H9 (cell line): ENCODE measurements around the gene ZFP36L1. TPM values are rescaled to one million over a fixed set of nuclear protein-coding genes. Genes with fewer than 3 reads are reported as not detected.

Experiments
- DNase-seq: peaks from one replicate; pipeline ENCODE4 v3.0.0-alpha.2; 2017
- H2AFZ ChIP-seq: one replicate; pipeline ENCODE4 v1.6.1; 2013; ENCODE audit warnings: mild to moderate bottlenecking, low read length, control low read depth, moderate library complexity
- H2AK5ac ChIP-seq: 2 replicates; pipeline ENCODE4 v1.6.1; 2013; ENCODE audit warnings: low read length, control low read depth, mixed read lengths; ENCODE audit not compliant: insufficient read length
- H2BK120ac ChIP-seq: one replicate; pipeline ENCODE4 v1.6.1; 2013; ENCODE audit warnings: low read depth, mild to moderate bottlenecking, low read length, control low read depth, inconsistent platforms; ENCODE audit not compliant: poor library complexity, severe bottlenecking
- H2BK12ac ChIP-seq: 2 replicates; pipeline ENCODE4 v1.6.1; 2013; ENCODE audit warnings: low read length, control low read depth, mixed read lengths, low read depth; ENCODE audit not compliant: insufficient read length
- H2BK15ac ChIP-seq: 2 replicates; pipeline ENCODE4 v1.6.1; 2013; ENCODE audit warnings: low read depth, low read length, control low read depth
- H2BK20ac ChIP-seq: one replicate; pipeline ENCODE4 v1.6.1; 2013; ENCODE audit warnings: low read depth, mild to moderate bottlenecking, low read length, control low read depth, inconsistent platforms; ENCODE audit not compliant: poor library complexity, severe bottlenecking
- H2BK5ac ChIP-seq: 2 replicates; pipeline ENCODE4 v1.6.1; 2013; ENCODE audit warnings: low read length, control low read depth, mixed read lengths; ENCODE audit not compliant: insufficient read length
- H3K14ac ChIP-seq: 2 replicates; pipeline ENCODE4 v1.6.1; 2013; ENCODE audit warnings: low read length, control low read depth; ENCODE audit not compliant: insufficient read depth
- H3K18ac ChIP-seq: 2 replicates; pipeline ENCODE4 v1.6.1; 2013; ENCODE audit warnings: low read depth, mild to moderate bottlenecking, mixed read lengths, low read length, control low read depth; ENCODE audit not compliant: insufficient read length
- H3K23ac ChIP-seq: 2 replicates; pipeline ENCODE4 v1.6.1; 2013; ENCODE audit warnings: low read length, control low read depth, mixed read lengths, low read depth; ENCODE audit not compliant: insufficient read length
- H3K23me2 ChIP-seq: 2 replicates; pipeline ENCODE4 v1.6.1; 2013; ENCODE audit warnings: low read depth, mild to moderate bottlenecking, mixed read lengths, low read length, control low read depth; ENCODE audit not compliant: insufficient read length, poor library complexity, severe bottlenecking
- H3K27ac ChIP-seq: 2 replicates; pipeline ENCODE4 v1.5.1; 2013; ENCODE audit warnings: low read length, control low read depth, mixed read lengths, low read depth; ENCODE audit not compliant: insufficient read length
- H3K27me3 ChIP-seq: 2 replicates; pipeline ENCODE4 v1.6.1; 2013; ENCODE audit warnings: low read length, control low read depth, inconsistent platforms; ENCODE audit not compliant: insufficient read depth
- H3K4ac ChIP-seq: 2 replicates; pipeline ENCODE4 v1.6.1; 2013; ENCODE audit warnings: low read depth, mild to moderate bottlenecking, control low read depth, inconsistent platforms, low read length, moderate library complexity
- H3K4me1 ChIP-seq: 2 replicates; pipeline ENCODE4 v1.6.1; 2013; ENCODE audit warnings: low read length, control low read depth, inconsistent platforms; ENCODE audit not compliant: insufficient read depth
- H3K4me2 ChIP-seq: 2 replicates; pipeline ENCODE4 v1.6.1; 2013; ENCODE audit warnings: low read length, control low read depth, mixed read lengths; ENCODE audit not compliant: insufficient read length, insufficient read depth
- H3K56ac ChIP-seq: 2 replicates; pipeline ENCODE4 v1.6.1; 2013; ENCODE audit warnings: low read depth, mild to moderate bottlenecking, mixed read lengths, low read length, control low read depth; ENCODE audit not compliant: insufficient read length
- H3K79me1 ChIP-seq: 2 replicates; pipeline ENCODE4 v1.6.1; 2013; ENCODE audit warnings: low read depth, mild to moderate bottlenecking, moderate library complexity, low read length, control low read depth, inconsistent platforms; ENCODE audit not compliant: insufficient read depth, poor library complexity, severe bottlenecking
- H3K79me2 ChIP-seq: 2 replicates; pipeline ENCODE4 v1.6.1; 2013; ENCODE audit warnings: low read length, control low read depth, inconsistent platforms; ENCODE audit not compliant: insufficient read depth
- H3K9ac ChIP-seq: 2 replicates; pipeline ENCODE4 v1.6.1; 2013; ENCODE audit warnings: low read length, control low read depth, mixed read lengths; ENCODE audit not compliant: insufficient read length; ENCODE audit errors: extremely low read depth
- H3K9me3 ChIP-seq: one replicate; pipeline ENCODE4 v1.6.1; 2013; ENCODE audit warnings: low read depth, low read length, inconsistent platforms; ENCODE audit not compliant: control insufficient read depth
- H3T11ph ChIP-seq: one replicate; pipeline ENCODE4 v1.6.1; 2013; ENCODE audit warnings: mild to moderate bottlenecking, low read length, control low read depth, inconsistent platforms
- H4K20me1 ChIP-seq: one replicate; pipeline ENCODE4 v1.6.1; 2013; ENCODE audit not compliant: control insufficient read depth, insufficient read length, insufficient read depth
- H4K5ac ChIP-seq: 2 replicates; pipeline ENCODE4 v1.6.1; 2013; ENCODE audit warnings: low read depth, mild to moderate bottlenecking, mixed read lengths, low read length, control low read depth; ENCODE audit not compliant: insufficient read length
- H4K8ac ChIP-seq: replicated peaks from 2 replicates; pipeline ENCODE4 v1.6.1; 2013; ENCODE audit warnings: low read length, control low read depth, mixed read lengths, low read depth; ENCODE audit not compliant: insufficient read length
- H4K91ac ChIP-seq: 2 replicates; pipeline ENCODE4 v1.6.1; 2013; ENCODE audit warnings: low read depth, mild to moderate bottlenecking, moderate library complexity, mixed read lengths, low read length, control low read depth; ENCODE audit not compliant: insufficient read length
- H3K27ac Mint-ChIP-seq, 3 experiments: 2 replicates in 2 of 3; 3 replicates in 1 of 3; pipeline ENCODE4 v1.8.0; 2020 to 2021; ENCODE audit warnings: mixed read lengths in 3 of 3, mild to moderate bottlenecking in 1 of 3, moderate library complexity in 1 of 3
- H3K27me3 Mint-ChIP-seq: 2 replicates; pipeline ENCODE4 v1.8.0; 2021; ENCODE audit warnings: low read depth, mild to moderate bottlenecking, moderate library complexity, mixed read lengths
- H3K36me3 Mint-ChIP-seq, 3 experiments: 2 replicates in 2 of 3; 3 replicates in 1 of 3; pipeline ENCODE4 v1.8.0; 2020 to 2021; ENCODE audit warnings: low read depth in 3 of 3, mixed read lengths in 3 of 3; ENCODE audit not compliant: insufficient read depth in 1 of 3
- H3K4me1 Mint-ChIP-seq, 2 experiments: 2 replicates each; pipeline ENCODE4 v1.8.0; 2020; ENCODE audit warnings: mixed read lengths in 2 of 2
- H3K4me3 Mint-ChIP-seq, 2 experiments: 2 replicates in 1 of 2; 3 replicates in 1 of 2; pipeline ENCODE4 v1.8.0; 2020 to 2021; ENCODE audit warnings: mild to moderate bottlenecking in 2 of 2, mixed read lengths in 2 of 2, moderate library complexity in 1 of 2
- H3K9me3 Mint-ChIP-seq, 2 experiments: 2 replicates in 1 of 2; 3 replicates in 1 of 2; pipeline ENCODE4 v1.8.0; 2020; ENCODE audit warnings: mild to moderate bottlenecking in 2 of 2, mixed read lengths in 2 of 2, moderate library complexity in 1 of 2
- CTCF ChIP-seq: fragments of 200-600 bp; sonication (generic); conservative IDR thresholded peaks from 3 replicates; pipeline ENCODE4 v1.8.0; 2021; ENCODE audit warnings: antibody characterized with exemption, mild to moderate bottlenecking
- WGBS: extraction: QIAGEN DNeasy Blood & Tissue Kit; methylation state at CpG from one replicate; pipeline ENCODE4 v1.1.7; 2013; ENCODE audit warnings: missing lambda C conversion rate, low lambda C conversion rate, mixed read lengths; ENCODE audit not compliant: insufficient read length; ENCODE audit errors: extremely low coverage; 5-methylcytosine and 5-hydroxymethylcytosine counted together
- total RNA-seq: library from RNA; stranded (reverse); gene quantifications from 2 replicates; pipeline ENCODE4 v1.2.1, GENCODE V29; 2021

The ZFP36L1 gene
- total RNA-seq, 1 experiment from 2014 or later = 109 TPM

- WGBS = no CpG with 5 or more reads among the region's 5 CpGs
- Histone ChIP-seq H2BK120ac (no peak overlapping the region), H3K4me2 (no peak overlapping the region), H2BK15ac (no peak overlapping the region), H2AFZ (no peak overlapping the region), H4K20me1 (no peaks in the 10 kb centered on the region), H2BK12ac (no peak overlapping the region), H3K9me3 (no peaks in the 10 kb centered on the region), H4K5ac (no peak overlapping the region), H3K4me1 (peaks cover 4% of the 10 kb centered on the region; the same call in 1 of the 2 replicates), H3K23me2 (no peaks in the 10 kb centered on the region), H3K4ac (no peak overlapping the region; the same call in 1 of the 2 replicates), H3K56ac (no peak overlapping the region), H3K18ac (no peak overlapping the region), H3K23ac (no peak overlapping the region), H3K9ac (no peak overlapping the region), H3K27me3 (no peaks in the 10 kb centered on the region), H3K79me1 (no peaks in the 10 kb centered on the region), H3K79me2 (no peaks in the 10 kb centered on the region), H2AK5ac (no peak overlapping the region), H3T11ph (no peak overlapping the region), H4K91ac (no peak overlapping the region), H2BK5ac (no peak overlapping the region), H4K8ac (no peak overlapping the region), H3K14ac (no peak overlapping the region), H3K27ac (no peak overlapping the region), H2BK20ac (no peak overlapping the region)
- no peak overlapping the region for H3K4me3 Mint-ChIP-seq
- no peaks in the 10 kb centered on the region for H3K9me3 Mint-ChIP-seq
- peaks cover 20 to 32% of the 10 kb centered on the region in 2 experiments for H3K4me1 Mint-ChIP-seq
- peaks cover 5% of the 10 kb centered on the region; the same call in 1 of the 2 replicates for H3K27me3 Mint-ChIP-seq
- DNase-seq = no peak
- H3K36me3 Mint-ChIP-seq = no peaks in the 10 kb centered on the region; a peak in 1 of 7 replicates
- H3K27ac Mint-ChIP-seq = peak overlapping the region in 1 of 3 experiments; percentile 84; a peak in 1 of 7 replicates
- peak; percentile 16; the same call in 1 of the 3 replicates for TF ChIP-seq CTCF
These were observed 25.6 kb downstream of the ZFP36L1 start for GRCh38 chr14:68767248-68767645.
